Panc1 (cell line): ENCODE data around the gene PPARG.

Source experiments
- POLR2AphosphoS5 ChIP-seq: IDR thresholded peaks from 2 replicates; pipeline ENCODE4 v1.6.1; 2012; ENCODE audit warnings: mild to moderate bottlenecking, low read depth, low read length, moderate library complexity
- SIN3A ChIP-seq: IDR thresholded peaks from 2 replicates; pipeline ENCODE4 v1.6.1; 2012; ENCODE audit warnings: low read depth, mild to moderate bottlenecking, low read length, moderate library complexity, borderline replicate concordance; ENCODE audit not compliant: insufficient read depth
- TCF7L2 ChIP-seq: IDR thresholded peaks from 2 replicates; pipeline ENCODE4 v1.6.1; 2011; ENCODE audit warnings: mild to moderate bottlenecking, low read depth, low read length, inconsistent platforms
- TF ChIP-seq, protein P1 (sequence below): fragments of 450-650 bp; IDR thresholded peaks from 2 replicates; pipeline ENCODE4 v1.5.1; 2017; ENCODE audit warnings: mild to moderate bottlenecking

DNA sequence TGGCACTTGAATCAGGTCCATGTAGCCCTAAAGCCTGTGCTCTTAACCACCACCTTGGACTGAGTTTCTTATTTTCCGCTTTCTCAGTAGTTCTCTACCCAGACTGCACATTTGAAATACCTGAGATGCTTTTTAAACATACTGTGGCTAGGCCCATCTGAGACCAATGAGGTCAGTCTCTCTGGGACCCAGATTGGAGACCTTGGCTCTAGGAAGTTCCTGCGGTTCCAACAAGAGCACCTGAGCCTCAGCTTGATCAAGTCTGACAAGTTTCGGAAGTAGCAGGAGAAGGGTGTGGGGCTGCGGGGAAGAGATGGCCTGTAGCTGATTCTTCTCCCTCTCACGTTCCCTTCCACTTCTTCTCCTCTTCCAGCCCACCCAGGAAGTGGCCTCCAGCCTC lies 183.9 kb downstream of the PPARG start:
- TF ChIP-seq, protein P1, sequence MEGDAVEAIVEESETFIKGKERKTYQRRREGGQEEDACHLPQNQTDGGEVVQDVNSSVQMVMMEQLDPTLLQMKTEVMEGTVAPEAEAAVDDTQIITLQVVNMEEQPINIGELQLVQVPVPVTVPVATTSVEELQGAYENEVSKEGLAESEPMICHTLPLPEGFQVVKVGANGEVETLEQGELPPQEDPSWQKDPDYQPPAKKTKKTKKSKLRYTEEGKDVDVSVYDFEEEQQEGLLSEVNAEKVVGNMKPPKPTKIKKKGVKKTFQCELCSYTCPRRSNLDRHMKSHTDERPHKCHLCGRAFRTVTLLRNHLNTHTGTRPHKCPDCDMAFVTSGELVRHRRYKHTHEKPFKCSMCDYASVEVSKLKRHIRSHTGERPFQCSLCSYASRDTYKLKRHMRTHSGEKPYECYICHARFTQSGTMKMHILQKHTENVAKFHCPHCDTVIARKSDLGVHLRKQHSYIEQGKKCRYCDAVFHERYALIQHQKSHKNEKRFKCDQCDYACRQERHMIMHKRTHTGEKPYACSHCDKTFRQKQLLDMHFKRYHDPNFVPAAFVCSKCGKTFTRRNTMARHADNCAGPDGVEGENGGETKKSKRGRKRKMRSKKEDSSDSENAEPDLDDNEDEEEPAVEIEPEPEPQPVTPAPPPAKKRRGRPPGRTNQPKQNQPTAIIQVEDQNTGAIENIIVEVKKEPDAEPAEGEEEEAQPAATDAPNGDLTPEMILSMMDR: no peak
- TF ChIP-seq SIN3A (no peak), POLR2AphosphoS5 (no peak), TCF7L2 (no peak)
